ENCODE measurements around the gene EXOC6B.
"Not testable (repeated sequence)": the region's sequence is repeated elsewhere in the genome, so short reads cannot be mapped to it uniquely, and the experiment has no call there.

DNA sequence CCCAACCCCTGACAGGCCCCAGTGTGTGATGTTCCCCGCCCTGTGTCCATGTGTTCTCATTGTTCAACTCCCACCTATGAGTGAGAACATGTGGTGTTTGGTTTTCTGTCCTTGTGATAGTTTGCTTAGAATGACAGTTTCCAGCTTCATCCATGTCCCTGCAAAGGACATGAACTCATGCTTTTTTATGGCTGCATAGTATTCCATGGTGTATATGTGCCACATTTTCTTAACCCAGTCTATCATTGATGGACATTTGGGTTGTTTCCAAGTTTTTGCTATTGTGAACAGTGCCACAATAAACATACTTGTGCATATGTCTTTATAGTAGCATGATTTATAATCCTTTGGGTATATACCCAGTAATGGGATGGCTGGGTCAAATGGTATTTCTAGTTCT, 270.9 kb downstream of the EXOC6B start:
- TF ChIP-seq ZFP3 (tag by site-specific recombination; IDR thresholded peaks at IDR 0.05; ENCODE audit: low read depth); ZNF366 (tag by site-specific recombination; conservative IDR thresholded peaks at IDR 0.05); YY1 (tag by site-specific recombination; IDR thresholded peaks at IDR 0.05); ZNF549 (tag by site-specific recombination; IDR thresholded peaks at IDR 0.05): not testable (repeated sequence)
- TF ChIP-seq, protein P1, sequence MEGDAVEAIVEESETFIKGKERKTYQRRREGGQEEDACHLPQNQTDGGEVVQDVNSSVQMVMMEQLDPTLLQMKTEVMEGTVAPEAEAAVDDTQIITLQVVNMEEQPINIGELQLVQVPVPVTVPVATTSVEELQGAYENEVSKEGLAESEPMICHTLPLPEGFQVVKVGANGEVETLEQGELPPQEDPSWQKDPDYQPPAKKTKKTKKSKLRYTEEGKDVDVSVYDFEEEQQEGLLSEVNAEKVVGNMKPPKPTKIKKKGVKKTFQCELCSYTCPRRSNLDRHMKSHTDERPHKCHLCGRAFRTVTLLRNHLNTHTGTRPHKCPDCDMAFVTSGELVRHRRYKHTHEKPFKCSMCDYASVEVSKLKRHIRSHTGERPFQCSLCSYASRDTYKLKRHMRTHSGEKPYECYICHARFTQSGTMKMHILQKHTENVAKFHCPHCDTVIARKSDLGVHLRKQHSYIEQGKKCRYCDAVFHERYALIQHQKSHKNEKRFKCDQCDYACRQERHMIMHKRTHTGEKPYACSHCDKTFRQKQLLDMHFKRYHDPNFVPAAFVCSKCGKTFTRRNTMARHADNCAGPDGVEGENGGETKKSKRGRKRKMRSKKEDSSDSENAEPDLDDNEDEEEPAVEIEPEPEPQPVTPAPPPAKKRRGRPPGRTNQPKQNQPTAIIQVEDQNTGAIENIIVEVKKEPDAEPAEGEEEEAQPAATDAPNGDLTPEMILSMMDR (tag by site-specific recombination; IDR thresholded peaks at IDR 0.05) = not testable (repeated sequence)
- TF ChIP-seq, protein P2, sequence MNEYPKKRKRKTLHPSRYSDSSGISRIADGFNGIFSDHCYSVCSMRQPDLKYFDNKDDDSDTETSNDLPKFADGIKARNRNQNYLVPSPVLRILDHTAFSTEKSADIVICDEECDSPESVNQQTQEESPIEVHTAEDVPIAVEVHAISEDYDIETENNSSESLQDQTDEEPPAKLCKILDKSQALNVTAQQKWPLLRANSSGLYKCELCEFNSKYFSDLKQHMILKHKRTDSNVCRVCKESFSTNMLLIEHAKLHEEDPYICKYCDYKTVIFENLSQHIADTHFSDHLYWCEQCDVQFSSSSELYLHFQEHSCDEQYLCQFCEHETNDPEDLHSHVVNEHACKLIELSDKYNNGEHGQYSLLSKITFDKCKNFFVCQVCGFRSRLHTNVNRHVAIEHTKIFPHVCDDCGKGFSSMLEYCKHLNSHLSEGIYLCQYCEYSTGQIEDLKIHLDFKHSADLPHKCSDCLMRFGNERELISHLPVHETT (tag by site-specific recombination; IDR thresholded peaks at IDR 0.05) = not testable (repeated sequence)
- TF ChIP-seq, protein P3, sequence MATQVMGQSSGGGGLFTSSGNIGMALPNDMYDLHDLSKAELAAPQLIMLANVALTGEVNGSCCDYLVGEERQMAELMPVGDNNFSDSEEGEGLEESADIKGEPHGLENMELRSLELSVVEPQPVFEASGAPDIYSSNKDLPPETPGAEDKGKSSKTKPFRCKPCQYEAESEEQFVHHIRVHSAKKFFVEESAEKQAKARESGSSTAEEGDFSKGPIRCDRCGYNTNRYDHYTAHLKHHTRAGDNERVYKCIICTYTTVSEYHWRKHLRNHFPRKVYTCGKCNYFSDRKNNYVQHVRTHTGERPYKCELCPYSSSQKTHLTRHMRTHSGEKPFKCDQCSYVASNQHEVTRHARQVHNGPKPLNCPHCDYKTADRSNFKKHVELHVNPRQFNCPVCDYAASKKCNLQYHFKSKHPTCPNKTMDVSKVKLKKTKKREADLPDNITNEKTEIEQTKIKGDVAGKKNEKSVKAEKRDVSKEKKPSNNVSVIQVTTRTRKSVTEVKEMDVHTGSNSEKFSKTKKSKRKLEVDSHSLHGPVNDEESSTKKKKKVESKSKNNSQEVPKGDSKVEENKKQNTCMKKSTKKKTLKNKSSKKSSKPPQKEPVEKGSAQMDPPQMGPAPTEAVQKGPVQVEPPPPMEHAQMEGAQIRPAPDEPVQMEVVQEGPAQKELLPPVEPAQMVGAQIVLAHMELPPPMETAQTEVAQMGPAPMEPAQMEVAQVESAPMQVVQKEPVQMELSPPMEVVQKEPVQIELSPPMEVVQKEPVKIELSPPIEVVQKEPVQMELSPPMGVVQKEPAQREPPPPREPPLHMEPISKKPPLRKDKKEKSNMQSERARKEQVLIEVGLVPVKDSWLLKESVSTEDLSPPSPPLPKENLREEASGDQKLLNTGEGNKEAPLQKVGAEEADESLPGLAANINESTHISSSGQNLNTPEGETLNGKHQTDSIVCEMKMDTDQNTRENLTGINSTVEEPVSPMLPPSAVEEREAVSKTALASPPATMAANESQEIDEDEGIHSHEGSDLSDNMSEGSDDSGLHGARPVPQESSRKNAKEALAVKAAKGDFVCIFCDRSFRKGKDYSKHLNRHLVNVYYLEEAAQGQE (tag by site-specific recombination; IDR thresholded peaks at IDR 0.05) = not testable (repeated sequence)
